Measurements from ENCODE around the gene ITGAL. TPM values are rescaled to one million over a fixed set of nuclear protein-coding genes. Genes with fewer than 3 reads are reported as not detected.

Gene ITGAL
- total RNA-seq: not detected

GRCh38 chr16:30472328-30472942 is at the start of gene ITGAL:
ITGAL (plus strand) TSS chr16:30472742; CDS start chr16:30472838, 96 bp downstream.

DNA sequence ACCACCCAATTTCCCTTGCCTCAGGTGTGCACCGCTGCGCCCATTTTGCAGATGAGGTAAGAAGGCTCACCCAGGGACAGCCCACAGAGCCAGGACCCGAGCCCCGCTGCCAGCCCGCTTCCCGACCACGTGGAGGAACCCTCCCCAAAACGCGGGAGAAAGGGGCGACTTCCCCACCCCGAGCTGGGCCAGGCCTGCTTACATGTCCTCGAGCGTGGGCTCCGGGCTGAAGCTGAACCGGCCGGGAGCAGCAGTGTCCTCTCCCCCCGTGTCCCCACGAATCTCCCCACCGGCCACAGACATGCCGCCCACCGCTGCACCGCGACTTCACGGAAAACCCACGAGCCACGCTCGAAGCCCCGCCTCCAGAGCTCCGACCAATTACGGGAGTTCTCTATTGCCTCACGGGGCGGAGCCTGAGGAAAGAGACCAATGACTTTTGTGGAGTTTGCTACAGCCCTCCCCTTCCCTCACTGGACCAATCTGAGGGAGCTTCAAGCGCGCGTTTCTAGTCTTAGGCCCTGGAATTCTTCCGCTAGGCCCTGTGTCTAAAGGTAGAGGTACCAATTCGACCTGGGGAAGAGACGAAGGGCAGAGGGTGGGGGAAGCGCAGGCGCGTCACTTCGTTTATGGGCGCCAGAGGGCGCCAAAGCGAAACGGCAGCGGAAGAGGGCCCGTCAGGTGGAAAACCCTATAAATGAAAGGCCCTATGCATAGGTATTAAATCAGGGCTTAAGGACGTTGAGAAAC is 42.7 kb upstream of the ITGAL start, which contains the start of gene DCTPP1:
Gene DCTPP1, minus strand, starts transcription at position 353 of the 750 bp plus-strand sequence. Its CDS starts 50 bp downstream, at position 303.

GRCh38 chr16:30445408-30446202 is 26.9 kb upstream of the ITGAL start, which contains the start of gene SEPHS2:
SEPHS2 (minus strand) TSS chr16:30445874; CDS start chr16:30445727, 147 bp downstream.

DNA sequence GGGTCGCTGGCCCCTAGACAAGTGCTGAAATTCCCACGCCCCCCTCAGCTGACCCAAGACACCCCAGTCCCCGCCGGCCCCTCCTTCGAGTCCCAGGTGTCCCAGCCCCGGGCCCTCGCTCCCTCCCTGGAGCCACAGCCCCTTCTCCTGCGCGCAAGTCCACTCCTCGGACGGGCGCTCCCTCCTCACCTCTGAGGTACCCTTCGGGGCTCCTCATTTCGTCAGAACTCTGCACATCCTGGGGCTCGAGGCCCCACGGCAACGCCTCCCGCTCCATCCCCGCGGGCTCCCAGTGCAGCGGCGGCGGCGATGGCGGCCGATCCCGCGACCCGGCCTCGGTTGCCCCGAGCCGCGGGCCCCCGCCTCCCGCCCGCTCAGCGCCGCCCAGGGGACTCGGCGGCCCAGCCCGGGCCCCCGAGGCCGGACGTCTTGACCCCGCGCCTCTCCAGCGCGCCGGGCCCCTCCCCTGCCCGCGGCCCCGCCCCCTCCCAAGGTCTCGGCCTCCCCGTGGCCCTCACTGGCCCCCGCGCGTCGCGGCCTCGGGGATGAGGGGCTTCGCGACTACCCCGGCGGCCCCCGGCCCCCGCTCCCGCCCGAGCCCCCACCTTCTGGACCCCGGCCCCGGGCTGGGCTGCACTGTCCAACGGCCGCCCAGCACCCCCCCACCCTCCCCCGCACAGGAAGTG is 53.7 kb downstream of the ITGAL start, which contains the start of gene ZNF768:
Gene ZNF768, minus strand, starts transcription at position 430 of the 686 bp plus-strand sequence. Its CDS starts 153 bp downstream, at position 277.

DNA sequence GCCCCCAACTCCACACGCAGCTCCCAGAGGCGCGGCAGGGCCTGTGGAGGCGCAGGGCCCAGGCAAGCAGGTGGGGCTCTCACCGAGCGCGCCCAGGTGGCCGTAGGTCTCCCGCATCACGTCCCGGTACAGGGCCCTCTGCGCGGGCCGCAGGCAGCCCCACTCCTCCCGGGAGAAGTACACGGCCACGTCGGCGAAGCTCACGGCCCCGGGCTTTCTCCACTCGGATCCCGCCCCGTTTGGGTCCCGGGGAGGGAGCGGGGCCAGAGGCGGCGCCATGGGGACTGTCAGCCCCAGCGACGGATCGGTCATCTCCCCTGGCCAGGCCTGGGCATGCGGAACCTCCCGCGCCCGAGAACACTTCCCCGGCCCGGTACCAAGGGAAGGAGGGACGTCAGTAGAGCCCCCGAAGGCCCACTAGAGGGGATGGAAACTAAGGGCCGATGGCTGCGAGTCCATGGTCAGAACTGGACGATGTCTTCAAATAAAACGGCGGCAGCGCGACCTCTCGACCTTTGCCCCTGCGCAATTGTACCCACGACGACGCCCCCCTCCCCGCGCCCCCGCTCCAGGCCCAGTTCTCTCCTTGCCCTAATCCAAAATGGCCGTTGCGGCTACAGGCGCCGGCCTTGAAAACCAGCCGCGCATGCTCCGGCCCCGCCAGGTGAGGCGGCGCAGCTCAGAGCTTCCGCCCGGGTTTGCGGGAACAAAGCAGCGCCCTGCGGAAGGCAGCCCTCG is 62.0 kb downstream of the ITGAL start, which contains the start of gene ZNF747:
Gene ZNF747, minus strand, starts transcription at position 491 of the 738 bp plus-strand sequence. Its CDS starts 179 bp downstream, at position 312.

GRCh38 chr16:30557957-30558788 is 85.6 kb downstream of the ITGAL start, which contains the start of gene ZNF764:
ZNF764 (minus strand) TSS chr16:30558374; CDS start chr16:30558182, 192 bp downstream.

DNA sequence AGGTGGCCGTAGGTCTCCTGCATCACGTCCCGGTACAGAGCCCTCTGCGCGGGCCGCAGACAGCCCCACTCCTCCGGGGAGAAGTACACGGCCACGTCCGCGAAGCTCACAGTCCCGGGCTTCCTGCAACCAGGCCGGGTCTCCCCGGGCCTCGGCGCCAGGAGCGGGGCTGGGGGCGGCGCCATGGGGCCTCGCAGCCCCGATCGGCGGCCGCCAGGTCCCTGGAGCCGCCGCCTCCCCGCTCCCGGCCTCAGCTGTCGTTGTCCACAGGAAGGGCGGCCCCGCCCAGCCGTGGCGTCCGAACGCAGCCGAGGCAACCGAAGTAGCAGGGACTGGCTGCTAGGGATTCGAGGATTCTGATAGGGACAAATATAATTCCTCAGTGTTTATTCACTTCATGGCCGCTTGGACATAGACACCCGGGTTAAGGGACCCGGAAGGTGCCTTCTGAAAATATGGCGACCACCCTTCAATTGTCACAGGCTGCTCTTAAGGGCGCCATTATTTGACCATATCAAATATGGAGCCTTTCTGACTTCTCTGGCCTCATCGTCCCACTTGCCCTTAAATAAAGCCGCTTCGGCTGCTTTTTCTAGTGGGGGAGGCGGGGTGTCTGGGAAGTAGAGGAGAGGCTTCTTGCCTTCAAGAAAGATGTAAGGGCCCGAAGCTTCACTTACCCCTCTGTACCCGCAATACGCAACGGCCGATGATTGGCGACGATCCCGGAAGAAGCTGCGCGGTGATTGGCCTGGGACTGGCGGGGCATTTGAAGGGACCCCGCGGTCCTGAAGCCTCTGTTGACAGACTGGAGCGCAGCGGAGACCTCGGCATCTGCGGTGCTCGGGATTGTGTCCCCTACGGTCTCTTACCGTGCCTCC is 99.1 kb downstream of the ITGAL start, which contains the start of gene ZNF688:
Gene ZNF688, minus strand, starts transcription at position 270 of the 878 bp plus-strand sequence. Its CDS starts 85 bp downstream, at position 185.

Small RNAs within 50 kb of the gene (small RNA-seq; reads per million reads assigned to genes)
- gene MIR4518: 0 reads per million in 2 donors
- 0 reads per million in 2 donors for gene RF00019
- 0 to 0.04 reads per million in 2 donors for gene RNU7-61P

Other genes with a start within 250 kb of the ITGAL start
- 1 to 10 TPM in 1 of 2 donors, under 1 TPM in 1; 1.00 to 5.2 TPM for gene NPIPB13, start 224.3 kb upstream of the ITGAL start, total RNA-seq
- 10 to 100 TPM; 27.9 to 31.3 TPM for gene CD2BP2, start 117.4 kb upstream of the ITGAL start, total RNA-seq
- gene TBC1D10B, start 102.2 kb upstream of the ITGAL start, total RNA-seq: 10 to 100 TPM; 28.2 to 35.6 TPM
- not detected for gene MYL11, start 97.9 kb upstream of the ITGAL start, total RNA-seq
- gene SEPTIN1, start 90.2 kb upstream of the ITGAL start, total RNA-seq: not detected
- gene ZNF48, start 77.3 kb upstream of the ITGAL start, total RNA-seq: 1 to 10 TPM; 5.7 to 5.9 TPM
- 10 to 100 TPM in 1 of 2 donors, 1 to 10 TPM in 1; 9.3 to 13.3 TPM for gene ZNF771, start 65.1 kb upstream of the ITGAL start, total RNA-seq
- gene DCTPP1, start 42.7 kb upstream of the ITGAL start, total RNA-seq: 10 to 100 TPM; 13.4 to 52.6 TPM
- 10 to 100 TPM; 20.0 to 21.3 TPM for gene SEPHS2, start 26.9 kb upstream of the ITGAL start, total RNA-seq
- 10 to 100 TPM; 23.1 to 26.3 TPM for gene ZNF768, start 53.8 kb downstream of the ITGAL start, total RNA-seq
- gene ZNF747, start 62.1 kb downstream of the ITGAL start, total RNA-seq: 10 to 100 TPM; 13.7 to 15.5 TPM
- 1 to 10 TPM; 5.3 to 7.2 TPM for gene ZNF764, start 85.6 kb downstream of the ITGAL start, total RNA-seq
- gene ZNF688, start 99.0 kb downstream of the ITGAL start, total RNA-seq: 10 to 100 TPM; 14.8 to 18.6 TPM
- 1 to 10 TPM; 6.7 to 7.9 TPM for gene ZNF785, start 113.0 kb downstream of the ITGAL start, total RNA-seq
- 10 to 100 TPM in 1 of 2 donors, 1 to 10 TPM in 1; 7.6 to 79.6 TPM for gene ZNF689, start 137.6 kb downstream of the ITGAL start, total RNA-seq
- gene PRR14, start 178.2 kb downstream of the ITGAL start, total RNA-seq: 10 to 100 TPM in 1 of 2 donors, 1 to 10 TPM in 1; 9.3 to 17.9 TPM
- 10 to 100 TPM; 18.6 to 20.6 TPM for gene FBRS, start 185.7 kb downstream of the ITGAL start, total RNA-seq
- gene SRCAP, start 226.4 kb downstream of the ITGAL start, total RNA-seq: 10 to 100 TPM; 17.2 to 20.3 TPM

Data from melanocyte of skin (primary cell).